Dermis blood vessel endothelial cell (primary cell): ENCODE data around the gene CXCL10. TPM values are rescaled to one million over a fixed set of nuclear protein-coding genes. Genes with fewer than 3 reads are reported as not detected.

Experiments used
- DNase-seq: peaks from one replicate; pipeline ENCODE4 v3.0.0; 2010
- total RNA-seq: library from RNA; depleted of rRNA; stranded (reverse); fragments of >200 nt; gene quantifications from 2 replicates; pipeline ENCODE4 v1.2.3, GENCODE V29; 2014

The CXCL10 gene
- total RNA-seq, 1 donor from 2014 or later, result 1.4 TPM

- DNase-seq, result peak; percentile 46
Observed at GRCh38 chr4:75989846-75990528, 33.3 kb downstream of the CXCL10 start.

DNA sequence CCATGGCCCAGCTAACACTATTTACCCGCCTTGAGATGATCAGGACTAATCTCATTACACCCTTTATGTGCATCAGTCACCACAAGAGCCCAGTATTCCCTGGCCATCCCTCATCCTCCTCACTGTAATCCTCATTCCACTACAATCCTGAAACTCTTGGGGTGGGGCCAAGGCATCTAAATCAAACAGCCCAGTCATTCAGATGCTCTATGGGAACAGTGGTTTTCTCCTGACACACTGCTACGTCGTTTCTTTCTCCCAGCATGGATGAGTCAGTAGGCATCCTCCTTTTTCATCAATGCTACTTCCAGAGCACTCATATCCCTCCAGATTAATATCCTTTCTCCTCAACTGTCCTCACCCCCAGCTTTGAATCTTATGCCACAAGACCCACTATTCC, 38.2 kb downstream of the CXCL10 start:
- peak; percentile 13 for DNase-seq

- no peak for DNase-seq
Observed at GRCh38 chr4:75980576-75980975, 42.7 kb downstream of the CXCL10 start.

GRCh38 chr4:75976177-75976576, 47.1 kb downstream of the CXCL10 start:
- no peak for DNase-seq

DNA sequence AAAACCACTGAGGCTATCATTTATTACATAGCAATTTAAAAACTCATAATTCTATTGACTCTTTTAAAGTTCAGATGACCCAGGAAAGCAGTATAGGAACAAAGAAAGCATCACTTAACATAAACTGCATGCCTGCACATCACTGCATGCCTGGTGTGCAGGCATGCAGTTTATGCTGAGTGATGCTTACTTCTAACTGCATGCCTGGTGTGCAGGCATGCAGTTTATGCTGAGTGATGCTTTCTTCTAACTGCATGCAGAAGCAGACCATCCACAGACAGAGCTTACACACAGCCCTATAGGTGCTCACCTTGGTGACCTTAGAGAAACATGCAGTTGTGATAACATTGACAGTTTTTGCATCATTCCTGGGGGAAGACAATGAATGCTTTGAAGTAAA, 49.5 kb downstream of the CXCL10 start:
- DNase-seq, result no peak

Other genes starting within 250 kb of the CXCL10 start
- not detected in 2 replicates for gene PPEF2, start 121.0 kb downstream of the CXCL10 start, total RNA-seq
- 34.5 and 65.9 TPM in 2 replicates for gene NAAA, start 82.5 kb downstream of the CXCL10 start, total RNA-seq
- gene SDAD1, start 32.6 kb downstream of the CXCL10 start, total RNA-seq, result 26.9 and 39.6 TPM in 2 replicates
- gene CXCL9, start 16.0 kb downstream of the CXCL10 start, total RNA-seq, result not detected in 2 replicates
- gene CXCL11, start 12.6 kb upstream of the CXCL10 start, total RNA-seq, result 2.0 and 2.7 TPM in 2 replicates
- not detected in 2 replicates for gene ART3, start 51.2 kb upstream of the CXCL10 start, total RNA-seq
- 59.1 and 64.8 TPM in 2 replicates for gene NUP54, start 124.9 kb upstream of the CXCL10 start, total RNA-seq
- gene SCARB2, start 190.3 kb upstream of the CXCL10 start, total RNA-seq, result 194 and 214 TPM in 2 replicates
- gene FAM47E, start 228.2 kb upstream of the CXCL10 start, total RNA-seq, result 0.14 and 0.17 TPM in 2 replicates